Activated T-cell treated with anti-CD3 and anti-CD28 coated beads for 4 hours (primary cell): ENCODE results near the gene ZNF765.
"Not testable (repeated sequence)": the region's sequence is repeated elsewhere in the genome, so short reads cannot be mapped to it uniquely, and the experiment has no call there.

Experiments used
- DNase-seq: peaks from one replicate; pipeline ENCODE4 v3.0.0-alpha.2; 2020

ZNF765 gene

GRCh38 chr19:53394974-53395839, at the start of gene ZNF765:
TSS of gene ZNF765 (plus strand) at chr19:53395149. CDS start at chr19:53398016, 2,867 bp downstream.
- peak; percentile 98 for DNase-seq

GRCh38 chr19:53355739-53356138, 39.2 kb upstream of the ZNF765 start:
- DNase-seq = no peak

GRCh38 chr19:53357821-53358581, 36.9 kb upstream of the ZNF765 start:
- no peak for DNase-seq

GRCh38 chr19:53360056-53360455, 34.9 kb upstream of the ZNF765 start:
- not testable (repeated sequence) for DNase-seq

- peak; percentile 97 for DNase-seq
These were observed 29.6 kb upstream of the ZNF765 start, which contains the start of gene ZNF525 for GRCh38 chr19:53365134-53365898. TSS of gene ZNF525 (plus strand) at chr19:53365705. CDS start at chr19:53372282, 6,577 bp downstream.

- DNase-seq = no peak
These were observed 29.0 kb upstream of the ZNF765 start for GRCh38 chr19:53365899-53366493.

- no peak for DNase-seq
These were observed 22.8 kb upstream of the ZNF765 start for GRCh38 chr19:53372196-53372595.

GRCh38 chr19:53374288-53374687, 20.7 kb upstream of the ZNF765 start:
- DNase-seq = no peak

GRCh38 chr19:53374743-53375142, 20.2 kb upstream of the ZNF765 start:
- no peak for DNase-seq

GRCh38 chr19:53381376-53381775, 13.6 kb upstream of the ZNF765 start:
- no peak for DNase-seq

- no peak for DNase-seq
These were observed 6.8 kb upstream of the ZNF765 start for GRCh38 chr19:53388168-53388567.

- DNase-seq = no peak
These were observed 6.0 kb upstream of the ZNF765 start for GRCh38 chr19:53388904-53389303.

GRCh38 chr19:53389571-53389970, 5.4 kb upstream of the ZNF765 start:
- DNase-seq = no peak

- no peak for DNase-seq
These were observed 5.0 kb upstream of the ZNF765 start for GRCh38 chr19:53389978-53390377.

- DNase-seq = no peak
These were observed 401 bp upstream of the ZNF765 start for GRCh38 chr19:53394522-53394973.

GRCh38 chr19:53395840-53396524, 1.0 kb downstream of the ZNF765 start:
- not testable (repeated sequence) for DNase-seq

GRCh38 chr19:53396525-53396868, 1.5 kb downstream of the ZNF765 start:
- no peak for DNase-seq

- DNase-seq = not testable (repeated sequence)
These were observed 3.0 kb downstream of the ZNF765 start for GRCh38 chr19:53397918-53398317.

- no peak for DNase-seq
These were observed 14.7 kb downstream of the ZNF765 start for GRCh38 chr19:53409505-53410204.

- DNase-seq = not testable (repeated sequence)
These were observed 25.8 kb downstream of the ZNF765 start for GRCh38 chr19:53420520-53421315.
